ENCODE data around the gene DOCK7. TPM values are rescaled to one million over a fixed set of nuclear protein-coding genes. Genes with fewer than 3 reads are reported as not detected.

The DOCK7 gene
- total RNA-seq, 1 experiment from 2014 or later = 57.2 TPM

- BruUV-seq (replicated peaks) = no TSS peak
- DNase-seq (ENCODE audit: low read depth, low spot score) (no peak), ATAC-seq (no peak)
- no peaks in the 10 kb centered on the region for H3K9me3 ChIP-seq (ENCODE audit: control insufficient read depth, insufficient read depth, low read depth, low read length)
- H3K27ac ChIP-seq (ENCODE audit: low read length) = no peak overlapping the region
- no peak overlapping the region for H3K4me3 ChIP-seq (ENCODE audit: low read depth in 2 of 2, low read length in 2 of 2)
- in situ Hi-C loops (cut with HindIII; ENCODE audit: low pct_unique_long_range_greater_than_20kb, low sequenced_read_pairs) (no loop called here), intact Hi-C loops (cut with micrococcal nuclease; ENCODE audit: unreplicated experiment) (no loop called here)
- POLR2A ChIA-PET = interaction anchor here (0.7 kb wide), 1 partner anchor 220 kb away, joined by 7 read pairs; no protein-coding TSS in a partner anchor
- no peak for TF ChIP-seq TCF7L2 (IDR thresholded peaks at IDR 0.05; ENCODE audit: low read depth, low read length)
- TF ChIP-seq, protein P1, sequence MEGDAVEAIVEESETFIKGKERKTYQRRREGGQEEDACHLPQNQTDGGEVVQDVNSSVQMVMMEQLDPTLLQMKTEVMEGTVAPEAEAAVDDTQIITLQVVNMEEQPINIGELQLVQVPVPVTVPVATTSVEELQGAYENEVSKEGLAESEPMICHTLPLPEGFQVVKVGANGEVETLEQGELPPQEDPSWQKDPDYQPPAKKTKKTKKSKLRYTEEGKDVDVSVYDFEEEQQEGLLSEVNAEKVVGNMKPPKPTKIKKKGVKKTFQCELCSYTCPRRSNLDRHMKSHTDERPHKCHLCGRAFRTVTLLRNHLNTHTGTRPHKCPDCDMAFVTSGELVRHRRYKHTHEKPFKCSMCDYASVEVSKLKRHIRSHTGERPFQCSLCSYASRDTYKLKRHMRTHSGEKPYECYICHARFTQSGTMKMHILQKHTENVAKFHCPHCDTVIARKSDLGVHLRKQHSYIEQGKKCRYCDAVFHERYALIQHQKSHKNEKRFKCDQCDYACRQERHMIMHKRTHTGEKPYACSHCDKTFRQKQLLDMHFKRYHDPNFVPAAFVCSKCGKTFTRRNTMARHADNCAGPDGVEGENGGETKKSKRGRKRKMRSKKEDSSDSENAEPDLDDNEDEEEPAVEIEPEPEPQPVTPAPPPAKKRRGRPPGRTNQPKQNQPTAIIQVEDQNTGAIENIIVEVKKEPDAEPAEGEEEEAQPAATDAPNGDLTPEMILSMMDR (IDR thresholded peaks at IDR 0.05) = no peak
- TF ChIP-seq, protein P2, sequence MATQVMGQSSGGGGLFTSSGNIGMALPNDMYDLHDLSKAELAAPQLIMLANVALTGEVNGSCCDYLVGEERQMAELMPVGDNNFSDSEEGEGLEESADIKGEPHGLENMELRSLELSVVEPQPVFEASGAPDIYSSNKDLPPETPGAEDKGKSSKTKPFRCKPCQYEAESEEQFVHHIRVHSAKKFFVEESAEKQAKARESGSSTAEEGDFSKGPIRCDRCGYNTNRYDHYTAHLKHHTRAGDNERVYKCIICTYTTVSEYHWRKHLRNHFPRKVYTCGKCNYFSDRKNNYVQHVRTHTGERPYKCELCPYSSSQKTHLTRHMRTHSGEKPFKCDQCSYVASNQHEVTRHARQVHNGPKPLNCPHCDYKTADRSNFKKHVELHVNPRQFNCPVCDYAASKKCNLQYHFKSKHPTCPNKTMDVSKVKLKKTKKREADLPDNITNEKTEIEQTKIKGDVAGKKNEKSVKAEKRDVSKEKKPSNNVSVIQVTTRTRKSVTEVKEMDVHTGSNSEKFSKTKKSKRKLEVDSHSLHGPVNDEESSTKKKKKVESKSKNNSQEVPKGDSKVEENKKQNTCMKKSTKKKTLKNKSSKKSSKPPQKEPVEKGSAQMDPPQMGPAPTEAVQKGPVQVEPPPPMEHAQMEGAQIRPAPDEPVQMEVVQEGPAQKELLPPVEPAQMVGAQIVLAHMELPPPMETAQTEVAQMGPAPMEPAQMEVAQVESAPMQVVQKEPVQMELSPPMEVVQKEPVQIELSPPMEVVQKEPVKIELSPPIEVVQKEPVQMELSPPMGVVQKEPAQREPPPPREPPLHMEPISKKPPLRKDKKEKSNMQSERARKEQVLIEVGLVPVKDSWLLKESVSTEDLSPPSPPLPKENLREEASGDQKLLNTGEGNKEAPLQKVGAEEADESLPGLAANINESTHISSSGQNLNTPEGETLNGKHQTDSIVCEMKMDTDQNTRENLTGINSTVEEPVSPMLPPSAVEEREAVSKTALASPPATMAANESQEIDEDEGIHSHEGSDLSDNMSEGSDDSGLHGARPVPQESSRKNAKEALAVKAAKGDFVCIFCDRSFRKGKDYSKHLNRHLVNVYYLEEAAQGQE (IDR thresholded peaks at IDR 0.05; ENCODE audit: insufficient read depth in 1 of 2, low read depth in 2 of 2, low read length in 1 of 2) = no peak
- no peak for TF ChIP-seq POLR2AphosphoS5 (IDR thresholded peaks at IDR 0.05; ENCODE audit: low read depth, low read length)
- TF ChIP-seq SIN3A (IDR thresholded peaks at IDR 0.05; ENCODE audit: borderline replicate concordance, insufficient read depth, low read depth, low read length) = no peak
- H3K4me1 ChIP-seq (ENCODE audit: control insufficient read depth, insufficient read depth, low read length) = peaks cover 14% of the 10 kb centered on the region
- CTCF ChIA-PET = no interaction called here
- no peaks in the 10 kb centered on the region for H3K36me3 ChIP-seq (ENCODE audit: control insufficient read depth, insufficient read depth, low read length)
- H3K27me3 ChIP-seq (ENCODE audit: control insufficient read depth, insufficient read depth, low read length) = no peaks in the 10 kb centered on the region
Observed at GRCh38 chr1:62723883-62724282, 35.7 kb upstream of the DOCK7 start.

GRCh38 chr1:62722796-62723195 lies 34.6 kb upstream of the DOCK7 start:
- CTCF ChIA-PET = no interaction called here
- BruUV-seq (replicated peaks) = no TSS peak
- in situ Hi-C loops (cut with HindIII; ENCODE audit: low pct_unique_long_range_greater_than_20kb, low sequenced_read_pairs) = no loop called here

More at GRCh38 chr1:62722796-62723195, 34.6 kb upstream of the DOCK7 start:
- DNase-seq (ENCODE audit: low read depth, low spot score) (no peak), ATAC-seq (no peak)
- no peak overlapping the region for H3K4me3 ChIP-seq (ENCODE audit: low read depth in 2 of 2, low read length in 2 of 2)
- POLR2A ChIA-PET = interaction anchor here (0.7 kb wide), 1 partner anchor 579 kb away, joined by 6 read pairs; no protein-coding TSS in a partner anchor
- no peaks in the 10 kb centered on the region for H3K9me3 ChIP-seq (ENCODE audit: control insufficient read depth, insufficient read depth, low read depth, low read length)
- no peaks in the 10 kb centered on the region for H3K36me3 ChIP-seq (ENCODE audit: control insufficient read depth, insufficient read depth, low read length)
- intact Hi-C loops (cut with micrococcal nuclease; ENCODE audit: unreplicated experiment) = no loop called here
- H3K4me1 ChIP-seq (ENCODE audit: control insufficient read depth, insufficient read depth, low read length) = peaks cover 14% of the 10 kb centered on the region
- H3K27me3 ChIP-seq (ENCODE audit: control insufficient read depth, insufficient read depth, low read length) = no peaks in the 10 kb centered on the region
- TF ChIP-seq, protein P2 (IDR thresholded peaks at IDR 0.05; ENCODE audit: insufficient read depth in 1 of 2, low read depth in 2 of 2, low read length in 1 of 2) = no peak
- TF ChIP-seq TCF7L2 (IDR thresholded peaks at IDR 0.05; ENCODE audit: low read depth, low read length) (no peak), SIN3A (IDR thresholded peaks at IDR 0.05; ENCODE audit: borderline replicate concordance, insufficient read depth, low read depth, low read length) (no peak), POLR2AphosphoS5 (IDR thresholded peaks at IDR 0.05; ENCODE audit: low read depth, low read length) (no peak)
- TF ChIP-seq, protein P1 (IDR thresholded peaks at IDR 0.05) = no peak
- H3K27ac ChIP-seq (ENCODE audit: low read length) = no peak overlapping the region
